GM19043 (cell line): Measurements from ENCODE around the gene SYT1.

Source experiments
- ATAC-seq: cut with Tn5 transposase; IDR thresholded peaks from one replicate; pipeline ENCODE4 v1.9.1; 2021; ENCODE audit warnings: low read depth; ENCODE audit not compliant: unreplicated experiment

SYT1 gene

DNA sequence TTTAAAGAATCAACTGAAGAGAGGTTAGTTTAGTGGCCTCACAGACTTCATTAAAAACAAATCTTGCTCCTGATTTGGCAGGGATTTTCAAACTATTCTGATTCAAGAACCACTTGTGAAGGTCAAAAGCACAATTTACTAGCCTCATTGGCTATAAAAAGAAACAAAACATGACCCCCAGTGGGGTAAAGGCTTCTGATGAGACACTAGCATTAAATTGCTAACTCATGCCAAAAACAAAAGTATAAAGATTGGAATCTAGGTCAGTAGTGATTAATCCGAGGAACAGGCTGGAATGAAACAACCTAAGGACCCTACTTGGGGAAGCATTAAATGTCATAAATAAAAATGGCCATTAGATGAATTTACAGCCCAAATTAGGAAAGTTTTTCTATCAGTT is 513.9 kb downstream of the SYT1 start:
- no peak for ATAC-seq

DNA sequence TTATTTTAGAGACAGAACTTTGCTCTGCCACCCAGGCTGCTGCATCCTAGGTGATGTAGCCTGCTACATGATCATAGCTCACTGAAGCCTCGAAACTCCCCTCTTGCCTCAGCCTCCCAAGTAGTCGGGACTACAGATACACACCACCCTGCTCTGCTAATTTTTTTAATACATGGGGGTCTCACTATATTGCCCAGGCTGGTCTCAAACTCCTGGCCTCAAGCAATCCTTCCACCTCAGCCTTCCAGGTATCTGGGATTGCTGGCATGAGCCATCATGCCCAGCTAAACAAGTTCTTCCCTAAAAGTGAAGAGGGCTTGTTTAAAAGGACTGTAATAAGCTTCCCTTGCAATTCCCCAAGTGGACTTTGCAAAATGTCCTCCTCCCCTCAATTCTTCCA is 515.8 kb downstream of the SYT1 start:
- no peak for ATAC-seq

GRCh38 chr12:79381248-79382208 is 517.0 kb downstream of the SYT1 start:
- ATAC-seq, result no peak

GRCh38 chr12:79384551-79384950 is 520.0 kb downstream of the SYT1 start:
- no peak for ATAC-seq

- no peak for ATAC-seq
These were observed 523.4 kb downstream of the SYT1 start for GRCh38 chr12:79388011-79388410.

- no peak for ATAC-seq
These were observed 529.3 kb downstream of the SYT1 start for GRCh38 chr12:79393842-79394241.

DNA sequence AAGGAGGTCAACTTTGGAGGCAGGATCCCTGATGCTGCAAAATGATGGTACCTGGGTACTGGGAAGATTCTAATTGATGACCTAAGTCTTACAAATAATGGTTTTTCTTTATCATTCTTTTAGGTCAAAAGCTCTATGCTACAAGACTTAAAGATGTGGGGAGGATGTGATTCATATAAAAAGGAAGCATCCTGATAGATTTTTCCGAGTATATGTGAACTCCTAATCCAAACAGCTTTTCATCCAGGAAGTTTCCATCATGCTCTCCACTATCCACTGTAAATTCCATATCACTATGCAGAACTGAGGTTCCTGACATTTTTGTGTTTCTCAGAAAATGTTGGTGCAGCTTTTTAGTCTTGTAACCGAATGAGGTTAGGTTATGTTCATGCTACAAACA is 533.0 kb downstream of the SYT1 start:
- no peak for ATAC-seq

GRCh38 chr12:79400481-79400880 is 535.9 kb downstream of the SYT1 start:
- ATAC-seq, result no peak

- no peak for ATAC-seq
These were observed 538.0 kb downstream of the SYT1 start for GRCh38 chr12:79402606-79403005.

DNA sequence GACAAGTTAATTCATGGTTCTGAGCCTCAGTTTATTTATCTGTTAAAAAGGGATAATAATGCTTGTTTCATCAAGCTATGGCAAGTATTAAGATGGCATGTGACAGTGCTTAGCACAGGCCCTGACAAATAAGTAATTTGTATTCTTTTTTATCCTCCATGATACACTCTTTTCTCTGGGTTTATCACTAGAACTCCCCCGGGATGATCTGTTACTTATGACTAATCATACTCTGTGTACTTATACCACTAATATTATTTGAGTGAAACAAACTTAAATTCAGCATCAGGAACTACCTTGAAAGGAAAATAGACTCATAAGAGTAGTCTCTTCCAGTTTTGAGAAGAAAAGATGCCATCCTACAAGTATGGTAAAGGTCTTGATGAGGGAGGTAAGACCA is 542.4 kb downstream of the SYT1 start:
- no peak for ATAC-seq

GRCh38 chr12:79407671-79408622 is 543.4 kb downstream of the SYT1 start:
- peak; percentile 78 for ATAC-seq

DNA sequence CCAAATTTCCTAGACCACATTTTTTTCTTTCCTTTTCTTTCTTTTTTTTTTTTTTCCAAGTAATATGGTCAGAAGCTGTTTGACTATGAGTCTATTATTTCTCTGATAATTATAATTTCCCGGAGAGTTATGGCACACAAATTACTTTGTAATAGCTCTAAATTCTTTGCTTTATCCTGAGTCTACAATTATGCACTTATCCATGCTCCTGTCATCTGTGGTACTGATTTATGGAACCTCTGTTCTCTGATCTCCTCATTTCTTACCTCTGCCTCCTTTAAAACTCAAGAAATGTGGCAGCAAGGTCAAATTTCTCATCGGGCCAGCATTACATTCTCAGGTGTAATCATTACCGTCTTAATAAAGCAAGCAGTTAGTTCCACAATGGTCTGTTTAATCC is 544.1 kb downstream of the SYT1 start:
- ATAC-seq, result no peak

DNA sequence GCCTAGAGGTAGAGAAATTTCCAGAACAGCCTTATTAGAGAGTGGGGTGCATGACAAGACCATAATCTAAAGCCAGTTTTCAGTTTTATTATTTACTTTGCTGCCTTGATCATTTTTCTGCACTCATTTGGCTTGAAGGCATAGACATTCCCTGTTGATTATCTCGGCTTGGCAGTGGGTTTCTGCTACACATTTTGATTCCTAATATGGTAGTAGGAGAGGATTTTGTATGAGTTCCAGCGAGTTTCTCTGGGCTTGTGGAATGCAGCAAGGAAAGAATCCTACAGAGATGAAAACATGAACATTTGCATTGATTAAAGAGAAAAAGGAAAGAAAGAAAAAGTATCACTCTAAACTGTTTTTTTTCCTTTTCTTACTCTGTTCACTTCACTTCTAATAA is 545.0 kb downstream of the SYT1 start:
- ATAC-seq, result no peak

GRCh38 chr12:79411791-79412190 is 547.2 kb downstream of the SYT1 start:
- ATAC-seq, result no peak

GRCh38 chr12:79413796-79414195 is 549.2 kb downstream of the SYT1 start:
- no peak for ATAC-seq

DNA sequence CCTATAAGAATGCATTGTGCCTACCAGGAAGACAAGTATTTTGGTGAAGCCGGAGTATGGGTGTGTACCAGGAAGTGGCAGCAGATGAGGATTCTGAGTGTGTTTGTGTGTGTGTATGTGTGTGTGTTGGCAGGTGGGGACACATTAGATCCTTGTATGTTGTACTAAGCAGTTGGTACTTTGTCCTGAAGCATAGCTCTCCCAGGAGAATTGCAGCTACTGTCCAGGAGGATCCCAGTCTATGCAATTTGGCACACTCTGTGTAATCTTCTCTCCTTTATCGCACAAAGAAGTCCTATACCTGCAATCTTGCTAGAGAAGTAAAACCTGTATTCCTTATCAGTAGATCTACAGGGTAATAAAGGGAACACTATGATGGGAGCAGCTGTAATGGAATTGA is 549.7 kb downstream of the SYT1 start:
- ATAC-seq, result no peak

DNA sequence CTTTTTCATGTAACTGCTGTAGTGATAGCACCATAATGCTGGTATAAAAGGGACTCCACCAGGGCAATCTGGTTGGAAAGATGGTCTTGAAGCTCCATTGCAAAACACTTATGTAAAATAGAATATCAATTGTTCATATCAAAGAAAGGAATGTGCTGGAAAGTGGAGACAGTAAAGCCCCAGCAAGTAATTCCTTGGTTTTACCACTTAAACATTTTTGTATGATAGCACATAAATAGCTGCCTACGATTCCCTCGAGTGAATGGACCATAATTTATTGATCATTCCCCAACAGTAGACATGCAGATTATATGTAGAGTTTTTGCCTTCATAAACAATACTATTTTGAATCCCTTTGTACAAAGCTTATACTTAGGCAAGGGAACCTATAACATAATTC is 550.7 kb downstream of the SYT1 start:
- ATAC-seq, result no peak

- no peak for ATAC-seq
These were observed 551.3 kb downstream of the SYT1 start for GRCh38 chr12:79415746-79416435.

- no peak for ATAC-seq
These were observed 555.6 kb downstream of the SYT1 start for GRCh38 chr12:79420146-79420618.

- no peak for ATAC-seq
These were observed 556.7 kb downstream of the SYT1 start for GRCh38 chr12:79421236-79421740.
